ENCODE results near the gene SHROOM3.
A peak's percentile ranks its signal among the peaks of the same experiment; 100 is the strongest.

The SHROOM3 gene

DNA sequence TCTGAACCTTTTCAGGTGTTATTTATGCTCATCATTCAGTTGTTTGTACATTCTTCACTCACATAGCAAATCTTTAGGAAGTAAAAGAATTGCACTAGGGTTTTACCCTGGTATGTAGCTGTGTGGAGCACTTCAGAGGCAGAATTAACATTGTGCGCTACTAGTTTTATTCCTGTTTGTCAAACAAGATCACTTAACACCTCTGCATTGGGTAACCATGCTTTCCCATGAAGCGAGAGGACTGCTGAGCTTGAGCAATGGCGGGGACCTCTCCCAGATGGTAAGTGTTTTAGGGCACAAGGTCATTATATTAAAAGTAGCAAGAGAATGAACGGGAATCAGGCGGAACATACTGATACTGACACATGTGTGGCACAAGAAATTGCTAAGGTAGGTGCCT, 59.2 kb downstream of the SHROOM3 start:
- no peak for DNase-seq (ENCODE audit: low spot score)

DNA sequence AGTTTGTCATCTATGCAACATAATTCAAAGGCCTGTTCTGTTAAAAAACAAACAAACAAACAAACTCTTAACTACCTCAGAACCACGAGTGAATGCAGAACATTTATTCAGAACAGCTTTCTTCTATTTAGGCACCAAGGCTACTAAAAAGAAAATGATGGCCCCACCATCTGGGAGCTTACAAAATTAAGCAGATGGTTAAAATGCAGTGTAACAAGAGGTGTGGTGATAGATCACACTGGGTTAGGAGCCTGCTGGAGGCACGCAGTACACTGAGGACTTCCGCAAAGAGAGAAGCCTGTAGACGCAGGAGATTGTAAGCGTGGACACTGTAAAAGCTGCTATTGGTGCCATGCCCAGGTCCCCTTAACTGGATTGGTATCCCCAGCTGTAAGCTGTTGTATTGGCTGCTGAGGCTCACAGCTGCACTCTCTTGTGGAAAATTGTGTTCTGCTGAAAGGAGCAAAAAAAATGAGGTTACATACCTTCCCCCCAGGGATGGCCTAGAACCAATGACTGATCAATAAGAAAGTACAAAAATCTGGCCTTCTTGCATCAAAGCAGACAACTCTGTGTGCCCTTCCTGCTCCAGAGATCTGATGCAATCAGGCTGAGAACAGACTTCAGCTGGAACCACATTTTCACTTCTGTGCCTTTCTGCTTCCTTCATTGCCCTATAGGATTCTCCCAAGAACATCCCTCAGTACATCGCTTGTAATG, 60.0 kb downstream of the SHROOM3 start:
- DNase-seq (ENCODE audit: low spot score), result no peak

- DNase-seq (ENCODE audit: low spot score), result no peak
These were observed 63.5 kb downstream of the SHROOM3 start for GRCh38 chr4:76498550-76498949.

DNA sequence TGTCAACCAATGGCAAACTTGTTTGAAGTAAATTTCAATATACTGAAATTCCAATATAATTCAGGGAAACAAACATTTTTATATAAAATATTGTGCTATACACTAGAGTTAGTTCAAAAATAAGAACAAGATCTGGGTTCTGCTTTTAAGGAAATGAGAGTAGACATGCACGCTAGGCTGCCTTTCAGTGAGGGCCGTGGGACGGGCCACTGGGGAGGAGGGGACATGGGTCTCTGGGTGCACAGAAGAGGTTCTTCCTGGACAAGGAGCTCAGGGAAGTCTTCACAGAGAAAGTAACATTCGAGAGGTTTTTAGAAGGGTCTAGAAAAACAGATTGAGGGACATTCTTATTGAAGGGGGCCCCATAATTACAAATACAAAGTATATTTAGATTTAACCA, 64.4 kb downstream of the SHROOM3 start:
- DNase-seq (ENCODE audit: low spot score), result no peak

- DNase-seq (ENCODE audit: low spot score), result no peak
These were observed 67.9 kb downstream of the SHROOM3 start for GRCh38 chr4:76502886-76503285.

GRCh38 chr4:76504613-76505465, 69.8 kb downstream of the SHROOM3 start:
- peak; percentile 20 for DNase-seq (ENCODE audit: low spot score)

GRCh38 chr4:76511947-76512346, 76.9 kb downstream of the SHROOM3 start:
- DNase-seq (ENCODE audit: low spot score), result no peak

- DNase-seq (ENCODE audit: low spot score), result no peak
These were observed 78.5 kb downstream of the SHROOM3 start for GRCh38 chr4:76513482-76513881.

- DNase-seq (ENCODE audit: low spot score), result no peak
These were observed 79.1 kb downstream of the SHROOM3 start for GRCh38 chr4:76514087-76514486.

- no peak for DNase-seq (ENCODE audit: low spot score)
These were observed 81.2 kb downstream of the SHROOM3 start for GRCh38 chr4:76515975-76516843.

DNA sequence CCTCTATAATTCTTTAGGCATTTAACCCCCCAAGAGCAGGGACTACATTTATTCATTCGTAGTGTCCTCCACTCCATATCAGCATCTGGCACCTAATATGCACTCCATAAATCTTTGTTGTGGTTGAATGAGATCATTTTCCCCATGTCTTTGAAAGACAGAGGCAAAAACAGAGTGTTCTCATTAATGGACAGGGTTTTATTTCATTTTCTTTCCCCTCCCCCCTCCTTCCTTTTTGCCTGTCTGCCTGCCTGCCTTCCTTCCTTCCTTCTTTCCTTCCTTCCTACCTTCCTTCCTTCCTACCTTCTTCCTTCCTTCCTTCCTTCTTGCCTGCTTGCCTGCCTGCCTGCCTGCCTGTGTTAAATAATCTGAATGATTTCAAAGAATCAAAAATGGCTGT, 83.2 kb downstream of the SHROOM3 start:
- no peak for DNase-seq (ENCODE audit: low spot score)

- DNase-seq (ENCODE audit: low spot score), result no peak
These were observed 88.6 kb downstream of the SHROOM3 start for GRCh38 chr4:76523593-76523992.

- no peak for DNase-seq (ENCODE audit: low spot score)
These were observed 90.7 kb downstream of the SHROOM3 start for GRCh38 chr4:76525751-76526150.

GRCh38 chr4:76526585-76526990, 91.6 kb downstream of the SHROOM3 start:
- no peak for DNase-seq (ENCODE audit: low spot score)

- DNase-seq (ENCODE audit: low spot score), result no peak
These were observed 92.6 kb downstream of the SHROOM3 start for GRCh38 chr4:76527666-76528065.

DNA sequence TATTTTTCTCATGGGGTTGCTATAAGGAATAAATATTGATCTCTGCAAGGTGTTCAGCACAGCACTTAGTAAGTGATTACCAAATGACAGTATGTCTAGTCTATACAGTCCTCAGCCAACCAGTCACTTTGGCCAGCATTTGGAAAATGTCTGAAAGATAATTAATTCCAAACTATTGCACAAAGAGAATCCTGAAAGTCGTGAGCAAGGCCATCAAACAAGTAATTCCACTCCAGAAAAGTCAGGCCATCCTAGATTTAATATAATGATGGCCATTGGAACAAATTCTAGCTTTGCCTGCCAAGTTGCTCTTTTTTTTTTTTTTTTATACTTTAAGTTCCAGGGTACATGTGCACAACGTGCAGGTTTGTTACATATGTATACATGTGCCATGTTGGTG, 96.6 kb downstream of the SHROOM3 start:
- no peak for DNase-seq (ENCODE audit: low spot score)

DNA sequence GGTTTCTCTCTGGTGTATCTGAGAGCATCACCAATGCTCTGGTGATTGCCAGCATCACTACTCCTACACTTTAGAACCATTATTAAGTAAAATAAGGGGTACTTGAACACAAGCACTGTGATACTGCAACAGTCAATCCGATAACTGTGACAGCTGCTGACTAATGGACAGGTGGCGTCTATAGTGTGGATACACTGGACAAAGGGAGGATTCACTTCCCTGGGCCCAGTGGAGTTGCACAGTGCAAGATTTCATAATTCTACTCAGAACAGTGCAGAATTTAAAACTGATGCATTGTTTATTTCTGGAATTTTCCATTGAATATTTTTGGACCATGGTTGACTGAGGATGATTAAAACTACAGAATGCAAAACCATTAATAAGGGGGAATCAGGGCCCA, 97.8 kb downstream of the SHROOM3 start:
- DNase-seq (ENCODE audit: low spot score), result no peak

DNA sequence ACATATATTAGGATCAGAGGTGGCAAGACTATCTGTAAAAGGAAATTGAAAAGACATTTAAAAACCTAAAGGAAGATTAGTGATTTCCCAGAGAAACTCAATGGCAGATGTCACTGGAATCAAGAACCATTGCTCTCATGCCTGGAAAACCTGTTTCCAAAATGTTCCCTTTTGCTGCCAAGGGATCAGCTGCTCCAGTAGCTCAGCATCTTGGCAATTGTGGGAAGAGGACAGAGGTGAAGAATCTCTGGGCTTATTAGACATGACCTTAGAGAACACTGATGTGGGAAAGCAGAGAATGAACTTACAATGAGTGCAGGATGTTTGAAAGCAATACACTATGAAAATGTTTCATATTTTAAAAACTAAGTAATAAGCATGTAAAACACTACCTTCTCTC, 98.3 kb downstream of the SHROOM3 start:
- DNase-seq (ENCODE audit: low spot score), result no peak

GRCh38 chr4:76535603-76536372, 100.8 kb downstream of the SHROOM3 start:
- peak; percentile 18 for DNase-seq (ENCODE audit: low spot score)

- DNase-seq (ENCODE audit: low spot score), result no peak
These were observed 101.3 kb downstream of the SHROOM3 start for GRCh38 chr4:76536373-76536689.

DNA sequence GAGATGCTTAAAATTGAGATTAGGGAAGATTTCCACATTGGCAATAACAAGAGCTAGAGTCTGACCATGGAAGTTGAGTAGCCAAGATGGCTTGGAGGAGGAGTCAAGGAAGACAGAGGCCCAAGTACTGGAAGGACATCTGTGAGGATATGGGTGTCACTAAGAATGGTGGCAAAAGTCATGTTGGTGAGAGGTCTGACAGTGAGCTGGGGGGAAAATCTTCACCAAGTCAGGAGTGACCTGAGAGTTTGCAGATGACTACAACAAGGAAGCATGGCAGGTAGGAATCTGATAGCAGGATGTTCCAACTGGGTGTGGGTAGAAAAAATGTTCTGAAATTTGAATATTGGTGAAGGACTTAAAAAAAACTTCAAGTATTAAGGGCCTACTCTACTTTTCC, 103.3 kb downstream of the SHROOM3 start:
- DNase-seq (ENCODE audit: low spot score), result no peak

- DNase-seq (ENCODE audit: low spot score), result no peak
These were observed 105.0 kb downstream of the SHROOM3 start for GRCh38 chr4:76539979-76540378.
